Left ventricle myocardium inferior (tissue), 1 donor: Measurements from ENCODE around the gene CLDN34. TPM values are rescaled to one million over a fixed set of nuclear protein-coding genes. Genes with fewer than 3 reads are reported as not detected.

Source experiments
- DNase-seq: peaks from one replicate; pipeline ENCODE4 v3.0.0-alpha.2; 2020
- H3K27ac ChIP-seq: fragments of 200-600 bp; replicated peaks from 2 replicates; pipeline ENCODE4 v1.8.0; 2021
- H3K27me3 ChIP-seq: fragments of 200-600 bp; 2 replicates; pipeline ENCODE4 v1.8.0; 2021; ENCODE audit warnings: low read depth
- H3K36me3 ChIP-seq: fragments of 200-600 bp; 2 replicates; pipeline ENCODE4 v1.8.0; 2021
- H3K4me1 ChIP-seq: fragments of 200-600 bp; 2 replicates; pipeline ENCODE4 v1.8.0; 2021
- H3K4me3 ChIP-seq: fragments of 200-600 bp; 2 replicates; pipeline ENCODE4 v1.8.0; 2021; ENCODE audit warnings: mild to moderate bottlenecking, moderate library complexity
- H3K9me3 ChIP-seq: fragments of 200-600 bp; replicated peaks from 2 replicates; pipeline ENCODE4 v1.8.0; 2021
- CTCF ChIP-seq: fragments of 200-600 bp; IDR thresholded peaks from 2 replicates; pipeline ENCODE4 v1.8.0; 2021; ENCODE audit warnings: antibody characterized with exemption, mild to moderate bottlenecking, borderline replicate concordance
- intact Hi-C: fragments of 100-400 bp; cut with micrococcal nuclease; formaldehyde crosslinking; loops from one replicate; pipeline ENCODE4 v1.11.0; 2022
- total RNA-seq: library from RNA; stranded (reverse); fragmentation: NEBNext Ultra II Directional; extraction: Animal tissue kit (Norgen Biotek cat#: 25700); gene quantifications from one replicate; pipeline ENCODE4 v1.2.1, GENCODE V29; 2021
- donor health status: DM: no; HTN: yes; CAD: no; lungs with severe emphysema.

CLDN34 gene
- total RNA-seq, 1 donor from 2014 or later, result not detected

DNA sequence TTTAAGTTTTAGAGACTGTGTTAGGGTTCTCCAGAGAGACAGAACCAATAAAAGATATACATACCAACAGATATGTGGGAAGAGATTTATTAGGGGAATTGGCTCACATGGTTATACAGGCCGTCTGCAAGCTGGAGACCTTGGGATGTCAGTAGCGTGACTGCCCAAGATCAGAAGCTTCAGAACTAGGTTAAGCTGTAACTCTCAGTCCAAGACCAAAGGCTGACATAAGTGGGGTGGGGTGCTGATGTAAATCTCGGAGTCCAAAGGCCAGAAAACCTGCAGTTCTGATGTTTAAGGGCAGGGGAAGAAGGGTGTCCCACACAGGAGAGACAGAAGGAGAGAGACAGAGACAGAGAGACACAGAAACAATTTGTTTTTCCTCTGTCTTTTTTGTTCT, 10.5 kb downstream of the CLDN34 start:
- H3K9me3 ChIP-seq, result peaks cover 10% of the 10 kb centered on the region
- no peak overlapping the region for H3K27ac ChIP-seq
- H3K4me1 ChIP-seq, result no peaks in the 10 kb centered on the region
- intact Hi-C loops, result no loop called here
- DNase-seq, result no peak
- no peaks in the 10 kb centered on the region for H3K27me3 ChIP-seq
- no peak for TF ChIP-seq CTCF
- H3K36me3 ChIP-seq, result no peaks in the 10 kb centered on the region
- no peak overlapping the region for H3K4me3 ChIP-seq

DNA sequence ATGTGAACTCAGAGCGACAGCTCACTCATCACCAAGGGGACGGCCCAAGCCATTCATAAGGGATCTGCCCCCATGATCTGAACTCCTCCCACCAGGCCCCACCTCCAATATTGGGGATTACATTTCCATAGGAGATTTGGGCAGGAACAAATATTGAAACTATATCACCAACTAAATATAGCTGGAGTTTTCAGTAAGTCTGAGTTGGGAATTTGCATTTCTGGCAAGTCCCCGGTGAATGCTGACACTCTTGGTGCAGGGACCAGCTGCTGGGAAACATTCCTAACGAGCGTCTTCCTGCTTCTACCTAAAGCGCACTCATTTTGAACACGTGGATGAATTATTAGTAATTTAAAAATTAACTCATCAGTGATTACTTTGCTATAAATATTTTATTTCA, 13.2 kb downstream of the CLDN34 start:
- Histone ChIP-seq H3K27me3 (no peaks in the 10 kb centered on the region), H3K9me3 (no peaks in the 10 kb centered on the region), H3K27ac (no peak overlapping the region), H3K4me3 (no peak overlapping the region), H3K4me1 (no peaks in the 10 kb centered on the region), H3K36me3 (no peaks in the 10 kb centered on the region)
- no peak for TF ChIP-seq CTCF
- DNase-seq, result no peak
- intact Hi-C loops, result no loop called here

DNA sequence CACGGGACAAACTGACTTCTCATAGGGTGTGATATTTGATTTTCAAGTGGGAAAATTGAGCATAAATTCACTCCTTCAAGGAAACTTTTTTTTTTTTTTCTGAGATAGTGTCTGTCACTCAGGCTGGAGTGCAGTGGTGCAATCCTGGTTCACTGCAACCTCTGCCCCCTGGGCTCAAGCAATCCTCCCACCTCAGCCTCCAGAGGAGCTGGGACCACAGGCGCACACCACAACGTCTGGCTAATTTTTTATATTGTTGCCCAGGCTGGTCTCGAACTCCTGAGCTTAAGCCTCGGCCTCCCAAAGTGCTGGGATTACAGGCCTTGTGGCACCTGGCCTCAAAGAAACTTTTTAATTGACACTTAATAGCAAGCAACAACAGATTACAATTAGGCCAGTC, 13.8 kb downstream of the CLDN34 start:
- Histone ChIP-seq H3K4me3 (no peak overlapping the region), H3K27me3 (no peaks in the 10 kb centered on the region), H3K27ac (peak overlapping the region; percentile 48), H3K36me3 (no peaks in the 10 kb centered on the region), H3K4me1 (no peaks in the 10 kb centered on the region), H3K9me3 (no peaks in the 10 kb centered on the region)
- no peak for DNase-seq
- intact Hi-C loops, result no loop called here
- no peak for TF ChIP-seq CTCF

GRCh38 chrX:9983441-9983840, 16.3 kb downstream of the CLDN34 start:
- Histone ChIP-seq H3K36me3 (no peaks in the 10 kb centered on the region), H3K9me3 (no peaks in the 10 kb centered on the region), H3K4me1 (no peaks in the 10 kb centered on the region), H3K27me3 (no peaks in the 10 kb centered on the region), H3K4me3 (no peak overlapping the region), H3K27ac (no peak overlapping the region)
- intact Hi-C loops, result no loop called here
- no peak for DNase-seq
- no peak for TF ChIP-seq CTCF

GRCh38 chrX:9983846-9984245, 16.7 kb downstream of the CLDN34 start:
- Histone ChIP-seq H3K9me3 (no peaks in the 10 kb centered on the region), H3K27ac (no peak overlapping the region), H3K27me3 (no peaks in the 10 kb centered on the region), H3K4me1 (no peaks in the 10 kb centered on the region), H3K36me3 (no peaks in the 10 kb centered on the region), H3K4me3 (no peak overlapping the region)
- intact Hi-C loops, result no loop called here
- DNase-seq, result no peak
- TF ChIP-seq CTCF, result no peak

- DNase-seq, result no peak
- intact Hi-C loops, result no loop called here
- H3K27ac ChIP-seq, result no peak overlapping the region
Measured at GRCh38 chrX:9988762-9989161, 21.6 kb downstream of the CLDN34 start.

More at GRCh38 chrX:9988762-9989161, 21.6 kb downstream of the CLDN34 start:
- no peaks in the 10 kb centered on the region for H3K27me3 ChIP-seq
- H3K9me3 ChIP-seq, result no peaks in the 10 kb centered on the region
- no peak overlapping the region for H3K4me3 ChIP-seq
- H3K4me1 ChIP-seq, result no peaks in the 10 kb centered on the region
- H3K36me3 ChIP-seq, result no peaks in the 10 kb centered on the region
- TF ChIP-seq CTCF, result peak; percentile 48
